Type B pancreatic cell (in vitro differentiated cells): ENCODE data around the gene NR6A1. TPM values are rescaled to one million over a fixed set of nuclear protein-coding genes. Genes with fewer than 3 reads are reported as not detected.

Experiments used
- DNase-seq: peaks from one replicate; pipeline ENCODE4 v3.0.0; 2021; ENCODE audit warnings: mixed read lengths; ENCODE audit not compliant: unreplicated experiment; ENCODE audit errors: extremely low spot score
- H3K27ac Mint-ChIP-seq: 2 replicates; pipeline ENCODE4 v1.8.0; 2021; ENCODE audit warnings: mild to moderate bottlenecking, mixed read lengths
- H3K27me3 Mint-ChIP-seq: 2 replicates; pipeline ENCODE4 v1.8.0; 2021; ENCODE audit warnings: mixed read lengths
- H3K36me3 Mint-ChIP-seq: 2 replicates; pipeline ENCODE4 v1.8.0; 2021; ENCODE audit warnings: mixed read lengths
- H3K4me1 Mint-ChIP-seq: one replicate; pipeline ENCODE4 v1.8.0; 2021; ENCODE audit warnings: mixed read lengths; ENCODE audit not compliant: unreplicated experiment
- H3K4me3 Mint-ChIP-seq: 2 replicates; pipeline ENCODE4 v1.8.0; 2021; ENCODE audit warnings: mild to moderate bottlenecking, mixed read lengths
- H3K9me3 Mint-ChIP-seq: 2 replicates; pipeline ENCODE4 v1.8.0; 2021; ENCODE audit warnings: mixed read lengths
- CTCF ChIP-seq: fragments of 200-600 bp; sonication (generic); conservative IDR thresholded peaks from 2 replicates; pipeline ENCODE4 v1.5.0; 2021; ENCODE audit warnings: antibody characterized with exemption, mild to moderate bottlenecking
- total RNA-seq: library from RNA; stranded (reverse); gene quantifications from 2 replicates; pipeline ENCODE4 v1.2.1, GENCODE V29; 2021; ENCODE audit warnings: low replicate concordance

The NR6A1 gene
- total RNA-seq, 1 donor from 2014 or later = 10.0 TPM

DNA sequence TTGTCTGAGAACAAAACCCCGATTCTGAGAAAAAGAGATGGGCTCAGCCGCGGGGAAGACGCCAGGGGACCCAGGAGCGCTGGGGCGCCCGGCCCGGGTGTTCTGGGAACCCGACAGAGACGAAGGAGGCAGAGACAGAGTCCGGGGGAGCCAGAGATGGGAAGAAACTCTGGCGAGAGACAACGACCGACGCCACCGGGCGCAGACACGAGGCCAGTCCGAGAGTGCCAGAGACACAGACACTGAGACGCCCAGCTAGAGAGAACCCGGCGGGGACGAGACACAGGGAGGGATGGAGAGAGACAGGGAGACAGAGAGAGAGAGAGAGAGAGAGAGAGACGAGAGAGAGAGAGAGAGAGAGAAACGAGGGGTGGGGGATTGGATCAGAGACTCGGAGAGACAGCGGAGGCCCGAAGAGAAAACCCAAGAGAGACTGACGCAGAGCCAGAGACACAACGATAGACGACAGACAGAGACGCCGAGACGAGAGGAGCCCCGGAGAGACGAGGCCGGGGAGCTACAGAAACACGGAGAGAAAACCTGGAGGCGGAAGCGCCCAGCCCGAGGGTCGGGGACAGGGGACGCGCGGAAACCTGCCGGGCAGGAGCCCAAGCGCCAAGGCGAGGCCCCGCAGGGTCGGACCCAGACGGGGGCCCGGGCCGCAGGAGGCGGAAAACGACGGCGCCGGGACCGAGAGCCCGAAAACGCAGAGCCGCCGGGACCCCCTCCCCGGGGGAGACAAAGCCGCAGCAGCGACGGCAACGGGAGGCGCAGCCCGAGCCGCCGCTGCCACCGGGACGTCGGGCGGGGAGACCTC lies 267.2 kb downstream of the NR6A1 start:
- no peak for DNase-seq
- H3K36me3 Mint-ChIP-seq = no peaks in the 10 kb centered on the region
- peaks cover 61% of the 10 kb centered on the region for H3K27me3 Mint-ChIP-seq
- H3K4me1 Mint-ChIP-seq = peaks cover 4% of the 10 kb centered on the region
- no peak overlapping the region for H3K27ac Mint-ChIP-seq
- peak overlapping the region; percentile 84 for H3K4me3 Mint-ChIP-seq
- H3K9me3 Mint-ChIP-seq = no peaks in the 10 kb centered on the region
- TF ChIP-seq CTCF = no peak

DNA sequence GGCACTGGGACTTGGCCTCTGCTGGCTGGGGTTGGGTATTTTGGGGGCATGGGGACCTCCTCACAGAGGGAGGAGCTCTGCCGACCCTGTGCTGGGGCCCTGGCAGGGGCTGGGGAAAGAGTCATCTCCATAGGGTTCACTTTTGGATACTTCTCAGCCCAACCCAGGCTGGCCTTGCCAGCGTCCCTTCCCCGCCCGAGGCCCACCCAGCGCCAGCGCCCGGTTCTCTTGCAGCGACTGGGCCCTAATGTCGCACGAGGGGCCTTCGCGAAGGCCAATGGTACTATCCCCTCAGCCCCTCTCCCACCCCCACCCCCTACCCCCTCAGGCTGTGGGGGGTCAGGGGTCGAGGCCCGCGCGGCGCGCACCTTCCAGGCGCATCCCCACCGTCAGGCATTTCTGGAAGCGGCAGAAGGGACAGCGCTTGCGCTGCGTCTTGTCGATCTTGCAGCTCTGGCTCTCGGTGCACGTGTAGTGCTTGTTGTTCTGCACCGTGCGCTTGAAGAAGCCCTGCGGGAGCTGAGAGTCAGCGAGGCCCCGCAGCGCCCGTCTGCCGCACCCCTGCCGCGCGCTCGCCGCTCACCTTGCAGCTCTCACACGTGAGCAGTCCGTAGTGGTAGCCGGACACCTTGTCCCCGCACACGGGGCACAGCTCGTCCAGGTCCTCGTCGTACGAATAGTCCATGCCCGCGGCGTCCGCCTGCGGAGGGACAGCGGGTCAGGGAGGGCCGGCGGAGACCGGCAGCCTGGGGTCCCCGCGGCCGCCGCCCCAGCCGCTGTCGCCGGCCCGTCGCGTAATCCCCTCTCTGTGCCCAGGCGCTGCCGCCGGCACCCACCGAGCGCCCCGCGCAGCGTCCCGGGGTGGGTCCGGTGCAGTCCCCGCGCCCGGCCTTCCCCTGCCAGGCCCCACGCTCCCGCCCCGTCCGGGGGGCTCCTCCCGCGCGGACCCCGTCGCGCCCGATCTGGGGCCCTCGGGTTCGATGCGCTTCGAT lies 268.1 kb downstream of the NR6A1 start:
- H3K4me3 Mint-ChIP-seq = peak overlapping the region; percentile 65
- no peak for TF ChIP-seq CTCF
- H3K27me3 Mint-ChIP-seq = peaks cover 64% of the 10 kb centered on the region
- DNase-seq = no peak
- H3K9me3 Mint-ChIP-seq = no peaks in the 10 kb centered on the region
- peak overlapping the region; percentile 41 for H3K27ac Mint-ChIP-seq
- H3K36me3 Mint-ChIP-seq = no peaks in the 10 kb centered on the region
- H3K4me1 Mint-ChIP-seq = peaks cover 4% of the 10 kb centered on the region

- Mint-ChIP-seq H3K4me3 (no peak overlapping the region), H3K36me3 (no peaks in the 10 kb centered on the region), H3K9me3 (no peaks in the 10 kb centered on the region), H3K27me3 (peaks cover 75% of the 10 kb centered on the region), H3K27ac (no peak overlapping the region), H3K4me1 (peaks cover 4% of the 10 kb centered on the region)
- no peak for DNase-seq
- TF ChIP-seq CTCF = no peak
These were observed 269.3 kb downstream of the NR6A1 start for GRCh38 chr9:124501771-124502320.

- Mint-ChIP-seq H3K4me1 (peaks cover 4% of the 10 kb centered on the region), H3K36me3 (no peaks in the 10 kb centered on the region), H3K4me3 (no peak overlapping the region), H3K27ac (no peak overlapping the region), H3K27me3 (peaks cover 71% of the 10 kb centered on the region), H3K9me3 (no peaks in the 10 kb centered on the region)
- DNase-seq = no peak
- no peak for TF ChIP-seq CTCF
These were observed 270.1 kb downstream of the NR6A1 start for GRCh38 chr9:124500796-124501611.
